Fibroblast of upper back skin (primary cell): ENCODE results near the gene ATRNL1.

Source experiments
- DNase-seq: peaks from one replicate; pipeline ENCODE4 v3.0.0-alpha.2; 2013

The ATRNL1 gene

GRCh38 chr10:115915429-115915828 is 822.3 kb downstream of the ATRNL1 start:
- DNase-seq = no peak

- DNase-seq = peak; percentile 87
These were observed 825.6 kb downstream of the ATRNL1 start for GRCh38 chr10:115918812-115919211.

- peak; percentile 41 for DNase-seq
These were observed 828.6 kb downstream of the ATRNL1 start for GRCh38 chr10:115921795-115922194.

GRCh38 chr10:115931309-115931708 is 838.1 kb downstream of the ATRNL1 start:
- no peak for DNase-seq

GRCh38 chr10:115932099-115932498 is 838.9 kb downstream of the ATRNL1 start:
- no peak for DNase-seq

GRCh38 chr10:115933098-115933497 is 839.9 kb downstream of the ATRNL1 start:
- no peak for DNase-seq

GRCh38 chr10:115935731-115936130 is 842.6 kb downstream of the ATRNL1 start:
- no peak for DNase-seq

- DNase-seq = peak; percentile 80
These were observed 844.0 kb downstream of the ATRNL1 start for GRCh38 chr10:115936926-115937767.

GRCh38 chr10:115937768-115938056 is 844.5 kb downstream of the ATRNL1 start:
- no peak for DNase-seq

- no peak for DNase-seq
These were observed 846.1 kb downstream of the ATRNL1 start for GRCh38 chr10:115939101-115939854.

GRCh38 chr10:115941361-115941771 is 848.2 kb downstream of the ATRNL1 start:
- no peak for DNase-seq

- DNase-seq = no peak
These were observed 848.9 kb downstream of the ATRNL1 start for GRCh38 chr10:115942101-115942500.

- DNase-seq = no peak
These were observed 851.4 kb downstream of the ATRNL1 start for GRCh38 chr10:115944538-115944937.

GRCh38 chr10:115945701-115946445 is 852.7 kb downstream of the ATRNL1 start:
- DNase-seq = peak; percentile 69

- peak; percentile 89 for DNase-seq
These were observed 853.9 kb downstream of the ATRNL1 start for GRCh38 chr10:115947104-115947503.

GRCh38 chr10:115948465-115948864 is 855.3 kb downstream of the ATRNL1 start:
- peak; percentile 59 for DNase-seq

- no peak for DNase-seq
These were observed 856.2 kb downstream of the ATRNL1 start for GRCh38 chr10:115949282-115949844.

- peak; percentile 73 for DNase-seq
These were observed 857.2 kb downstream of the ATRNL1 start for GRCh38 chr10:115950320-115950719.

- no peak for DNase-seq
These were observed 858.1 kb downstream of the ATRNL1 start for GRCh38 chr10:115951242-115951641.

GRCh38 chr10:115953281-115953680 is 860.1 kb downstream of the ATRNL1 start:
- no peak for DNase-seq

GRCh38 chr10:115953968-115954367 is 860.8 kb downstream of the ATRNL1 start:
- no peak for DNase-seq

- no peak for DNase-seq
These were observed 863.3 kb downstream of the ATRNL1 start for GRCh38 chr10:115956225-115957011.
